HG02588 (cell line): ENCODE measurements around the gene TTC28.
"Not testable (repeated sequence)": the region's sequence is repeated elsewhere in the genome, so short reads cannot be mapped to it uniquely, and the experiment has no call there.

Source experiments
- ATAC-seq: cut with Tn5 transposase; IDR thresholded peaks from one replicate; pipeline ENCODE4 v1.9.1; 2021; ENCODE audit warnings: mild to moderate bottlenecking, moderate library complexity; ENCODE audit not compliant: unreplicated experiment

TTC28 gene

GRCh38 chr22:28566920-28567499, 112.6 kb downstream of the TTC28 start:
- ATAC-seq: not testable (repeated sequence)

GRCh38 chr22:28563636-28564035, 116.0 kb downstream of the TTC28 start:
- no peak for ATAC-seq

GRCh38 chr22:28562324-28562723, 117.3 kb downstream of the TTC28 start:
- no peak for ATAC-seq

DNA sequence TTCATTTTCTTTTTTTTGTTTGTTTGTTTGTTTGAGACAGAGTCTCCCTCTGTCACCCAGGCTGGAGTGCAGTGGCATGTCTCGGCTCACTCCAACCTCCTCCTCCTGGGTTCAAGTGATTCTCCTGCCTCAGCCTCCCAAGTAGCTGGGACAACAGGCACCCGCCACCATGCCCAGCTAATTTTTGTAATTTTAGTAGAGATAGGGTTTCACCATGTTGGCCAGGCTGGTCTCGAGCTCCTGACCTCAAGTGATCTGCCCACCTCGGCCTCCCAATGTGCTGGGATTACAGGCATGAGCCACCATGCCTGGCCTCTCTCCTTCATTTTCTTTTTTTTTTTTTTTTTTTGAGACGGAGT, 118.9 kb downstream of the TTC28 start:
- not testable (repeated sequence) for ATAC-seq

DNA sequence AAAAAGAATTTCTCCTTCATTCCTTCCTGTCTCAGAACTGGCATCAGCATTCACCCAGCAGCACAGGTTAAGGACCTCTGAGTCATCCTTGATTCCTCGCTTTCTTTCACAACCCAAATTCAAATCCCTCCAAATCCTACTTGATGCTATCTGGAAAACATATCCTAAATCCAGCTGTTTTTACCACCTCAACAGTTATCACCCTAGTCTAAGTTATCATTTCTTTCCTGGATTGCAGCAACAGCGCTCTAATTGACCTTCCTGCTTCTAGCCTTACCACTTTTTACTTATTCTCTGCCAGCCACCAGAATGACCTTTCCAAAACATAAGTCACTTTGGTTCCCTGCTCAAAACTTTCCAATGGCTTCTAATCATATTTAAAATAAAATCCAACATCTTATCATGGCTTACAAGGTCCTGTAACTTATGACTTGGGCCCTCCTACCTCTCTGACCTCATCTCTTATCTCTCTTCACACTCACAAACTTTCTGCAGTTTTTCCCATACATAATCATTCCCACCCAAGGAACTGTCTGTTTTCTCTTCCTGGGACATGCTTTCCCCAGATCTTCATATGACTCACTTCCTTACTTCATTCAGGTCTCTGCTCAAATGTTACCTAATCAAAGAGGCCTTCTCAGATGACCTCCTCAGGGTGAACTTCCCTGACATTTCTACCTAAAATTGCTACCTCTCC, 119.4 kb downstream of the TTC28 start:
- ATAC-seq: no peak

DNA sequence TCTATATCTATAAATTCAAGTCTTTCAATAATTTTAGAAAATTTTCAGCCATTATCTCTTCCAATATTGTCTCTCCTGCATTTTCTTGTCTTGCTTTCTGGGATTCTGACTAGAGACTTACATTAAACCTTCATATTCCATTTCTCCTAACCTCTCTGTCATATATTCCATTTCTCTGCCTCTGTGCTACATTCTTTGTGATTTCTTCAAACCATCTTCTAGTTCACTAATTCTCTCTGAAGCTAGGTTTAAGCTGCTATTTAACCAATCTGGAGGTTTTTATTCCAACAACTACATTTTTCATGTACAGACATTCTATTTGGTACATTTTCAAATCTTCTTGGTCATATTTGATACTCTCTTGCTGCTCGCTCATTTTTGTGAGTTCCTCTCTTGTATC, 122.5 kb downstream of the TTC28 start:
- ATAC-seq: no peak

DNA sequence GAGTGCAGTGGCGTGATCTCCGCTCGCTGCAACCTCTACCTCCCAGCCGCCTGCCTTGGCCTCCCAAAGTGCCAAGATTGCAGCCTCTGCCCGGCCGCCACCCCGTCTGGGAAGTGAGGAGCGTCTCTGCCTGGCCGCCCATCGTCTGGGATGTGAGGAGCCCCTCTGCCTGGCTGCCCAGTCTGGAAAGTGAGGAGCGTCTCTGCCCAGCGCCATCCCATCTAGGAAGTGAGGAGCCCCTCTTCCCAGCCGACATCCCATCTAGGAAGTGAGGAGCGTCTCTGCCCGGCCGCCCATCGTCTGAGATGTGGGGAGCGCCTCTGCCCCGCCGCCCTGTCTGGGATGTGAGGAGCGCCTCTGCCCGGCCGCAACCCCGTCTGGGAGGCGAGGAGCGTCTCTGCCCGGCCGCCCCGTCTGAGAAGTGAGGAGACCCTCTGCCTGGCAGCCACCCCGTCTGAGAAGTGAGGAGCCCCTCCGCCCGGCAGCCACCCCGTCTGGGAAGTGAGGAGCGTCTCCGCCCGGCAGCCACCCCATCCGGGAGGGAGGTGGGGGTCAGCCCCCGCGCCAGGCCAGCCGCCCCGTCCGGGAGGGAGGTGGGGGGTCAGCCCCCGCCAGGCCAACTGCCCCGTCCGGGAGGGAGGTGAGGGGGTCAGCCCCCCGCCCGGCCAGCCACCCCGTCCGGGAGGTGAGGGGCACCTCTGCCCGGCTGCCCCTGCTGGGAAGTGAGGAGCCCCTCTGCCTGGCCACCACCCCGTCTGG, 126.4 kb downstream of the TTC28 start:
- ATAC-seq: not testable (repeated sequence)

DNA sequence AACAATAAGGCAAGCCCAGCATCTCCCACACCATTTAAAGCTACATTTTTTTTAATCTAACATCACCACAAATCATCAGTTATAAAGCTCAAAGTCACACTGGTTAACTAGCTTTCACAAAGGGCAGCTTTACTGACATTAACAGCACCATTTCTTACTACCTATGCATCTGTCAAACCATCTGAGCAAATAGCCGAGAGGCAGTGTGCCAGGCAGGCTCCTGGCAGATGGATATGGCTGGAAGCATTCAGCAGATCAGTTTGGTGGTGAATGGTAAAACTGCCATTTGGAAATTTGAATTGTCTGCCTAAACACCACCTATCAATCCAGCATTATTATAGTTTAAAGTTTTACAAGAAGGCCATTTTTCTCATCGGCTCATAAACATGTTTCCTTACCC, 131.2 kb downstream of the TTC28 start:
- ATAC-seq: no peak

GRCh38 chr22:28547132-28547842, 132.4 kb downstream of the TTC28 start:
- no peak for ATAC-seq

DNA sequence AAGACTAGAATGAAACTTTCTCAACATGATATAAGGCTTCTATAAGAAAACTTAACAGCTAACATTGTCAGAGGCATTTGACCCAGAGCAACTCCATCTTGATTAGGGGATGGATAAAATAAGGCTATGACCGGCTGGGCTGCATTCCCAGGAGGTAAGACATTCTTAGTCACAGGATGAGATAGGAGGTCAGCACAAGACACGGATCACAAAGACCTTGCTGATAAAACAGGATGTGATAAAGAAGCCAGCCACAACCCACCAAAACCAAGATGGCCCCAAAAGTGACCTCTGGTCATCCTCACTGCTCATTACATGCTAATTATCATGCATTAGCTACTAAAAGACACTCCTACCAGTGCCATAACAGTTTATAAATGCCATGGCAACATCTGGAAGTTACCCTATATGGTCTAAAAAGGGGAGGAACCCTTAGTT, 135.2 kb downstream of the TTC28 start:
- ATAC-seq: no peak

DNA sequence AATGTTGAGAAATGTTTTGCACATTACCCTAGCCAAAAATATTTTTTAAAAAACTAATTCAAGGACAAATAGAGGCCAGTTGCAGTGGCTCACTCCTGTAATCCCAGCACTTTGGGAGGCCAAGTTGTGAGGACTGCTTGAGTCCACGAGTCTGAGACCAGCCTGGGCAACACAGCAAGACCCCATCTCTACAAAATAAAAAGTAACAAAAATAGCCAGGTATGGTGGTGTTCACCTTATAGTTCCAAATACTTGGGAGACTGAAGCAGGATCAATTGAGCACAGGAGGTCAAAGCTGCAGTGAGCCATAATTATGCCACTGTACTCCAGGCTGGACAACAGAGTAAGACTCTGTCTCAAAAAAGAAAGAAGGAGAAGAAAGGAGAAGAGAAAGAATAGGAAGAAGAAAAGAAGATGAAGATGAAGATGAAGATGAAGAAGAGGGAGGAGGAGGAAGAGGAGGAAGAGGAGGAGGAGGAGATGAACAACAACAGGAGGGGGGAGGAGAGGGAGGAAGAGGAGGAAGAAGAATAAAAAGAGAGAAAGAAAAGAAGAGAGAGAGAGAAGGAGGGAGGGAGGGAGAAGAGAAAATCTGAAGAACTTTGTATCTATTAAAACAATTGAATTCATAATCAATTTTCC, 136.5 kb downstream of the TTC28 start:
- ATAC-seq: no peak

DNA sequence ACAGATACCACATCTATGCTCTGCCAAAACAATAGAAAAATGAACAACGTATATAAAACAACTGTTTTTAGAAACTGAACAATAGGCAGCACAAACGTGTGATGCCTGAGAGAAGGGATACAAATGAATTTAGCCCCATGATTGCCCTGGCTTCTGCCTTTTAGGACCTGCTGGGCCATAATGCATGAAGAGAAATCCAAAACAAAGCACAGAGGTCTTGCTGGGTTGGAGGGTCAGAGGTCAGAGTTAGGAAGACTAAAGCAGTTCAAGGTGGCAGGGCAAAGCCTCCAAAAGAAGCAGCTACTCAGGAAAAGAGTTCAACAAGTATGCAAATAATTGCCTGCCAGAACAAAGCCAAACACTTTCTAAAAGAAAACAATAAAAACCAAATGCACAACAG, 138.5 kb downstream of the TTC28 start:
- ATAC-seq: no peak

GRCh38 chr22:28538922-28539321, 140.7 kb downstream of the TTC28 start:
- ATAC-seq: no peak

GRCh38 chr22:28530565-28530964, 149.1 kb downstream of the TTC28 start:
- ATAC-seq: not testable (repeated sequence)

DNA sequence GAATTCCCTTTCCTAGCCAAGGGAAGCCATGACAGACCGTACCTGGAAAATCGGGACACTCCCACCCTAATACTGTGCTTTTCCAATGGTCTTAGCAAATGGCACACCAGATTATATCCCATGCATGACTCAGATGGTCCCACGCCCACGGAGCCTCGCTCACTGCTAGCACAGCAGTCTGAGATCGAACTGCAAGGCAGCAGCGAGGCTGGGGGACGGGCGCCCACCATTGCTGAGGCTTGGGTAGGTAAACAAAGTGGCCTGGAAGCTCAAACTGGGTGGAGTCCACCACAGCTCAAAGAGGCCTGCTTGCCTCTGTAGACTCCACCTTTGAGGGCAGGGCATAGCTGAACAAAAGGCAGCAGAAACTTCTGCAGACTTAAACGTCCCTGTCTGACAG, 150.5 kb downstream of the TTC28 start:
- ATAC-seq: not testable (repeated sequence)

DNA sequence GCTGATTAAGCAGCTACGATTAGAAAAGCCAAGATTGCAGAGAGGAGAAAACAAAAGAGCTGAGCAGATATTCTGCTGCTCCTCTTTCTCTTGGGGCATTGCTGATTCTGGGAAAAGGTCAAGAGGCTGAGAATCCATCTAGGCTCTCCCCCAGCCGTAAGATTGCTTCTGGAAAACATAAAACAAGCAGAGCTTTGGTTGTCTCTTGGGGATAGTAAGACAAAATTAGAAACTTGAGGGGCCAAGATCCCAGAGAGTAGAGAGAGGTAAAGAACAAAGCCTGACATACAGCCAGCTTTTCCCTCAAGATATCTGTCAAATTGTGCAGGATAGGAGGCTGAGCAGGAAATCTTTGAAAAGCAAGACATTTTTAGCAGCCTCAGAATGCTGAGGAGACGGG, 158.2 kb downstream of the TTC28 start:
- no peak for ATAC-seq

DNA sequence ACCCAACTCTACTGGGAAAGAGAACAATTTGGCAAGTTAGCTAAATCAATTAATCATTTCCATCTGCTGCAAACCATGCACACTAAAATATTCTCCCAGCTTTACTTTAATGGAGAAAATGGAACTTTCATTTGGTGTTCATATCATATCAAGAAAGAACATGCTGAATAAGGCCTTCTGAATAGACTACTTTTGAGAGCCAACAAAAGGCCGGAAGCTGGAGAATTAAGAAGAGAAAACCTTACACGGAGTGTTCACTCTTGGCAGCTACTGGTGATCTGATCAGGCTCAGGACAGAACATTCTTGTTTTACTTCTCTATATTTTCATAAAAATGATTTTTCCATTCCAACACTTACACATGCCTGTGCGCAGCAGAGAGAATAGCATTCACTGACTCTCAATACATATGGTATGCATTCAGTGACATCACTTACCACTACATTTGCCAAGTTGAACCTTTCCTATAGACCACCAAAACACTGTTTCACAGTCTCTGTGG, 165.3 kb downstream of the TTC28 start:
- no peak for ATAC-seq

GRCh38 chr22:28512387-28512786, 167.3 kb downstream of the TTC28 start:
- ATAC-seq: not testable (repeated sequence)

- no peak for ATAC-seq
These were observed 171.7 kb downstream of the TTC28 start for GRCh38 chr22:28507896-28508295.

DNA sequence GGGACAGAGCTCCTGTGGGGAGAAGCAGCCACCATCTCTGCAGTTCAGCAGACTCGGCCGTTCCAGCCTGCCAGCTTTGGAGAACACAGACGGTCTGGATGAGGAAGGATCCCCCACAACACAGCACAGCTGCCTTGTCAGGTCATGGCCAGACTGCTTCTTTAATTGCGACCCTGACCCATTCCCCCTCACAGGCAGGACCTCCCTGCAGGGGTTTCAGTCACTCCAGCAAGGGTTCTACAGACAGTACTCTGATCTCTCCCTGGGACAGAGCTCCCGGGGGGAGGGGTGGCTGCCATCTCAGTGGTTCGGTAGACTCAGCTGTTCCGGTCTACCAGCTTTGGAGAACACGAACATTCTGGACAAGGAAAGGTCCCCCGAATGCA, 173.5 kb downstream of the TTC28 start:
- ATAC-seq: no peak
